Muscle of leg (tissue), 16 donors: ENCODE data around the gene EYA3. TPM values are rescaled to one million over a fixed set of nuclear protein-coding genes. Genes with fewer than 3 reads are reported as not detected.

Source experiments
- DNase-seq: peaks from one replicate; pipeline ENCODE4 v3.0.0; 2013
- H3K27ac ChIP-seq: one replicate; pipeline ENCODE4 v1.5.1; 2013; ENCODE audit warnings: mild to moderate bottlenecking, low read length, control low read depth
- H3K27me3 ChIP-seq: one replicate; pipeline ENCODE4 v1.6.1; 2013; ENCODE audit warnings: low read length; ENCODE audit not compliant: control insufficient read depth, insufficient read depth
- H3K36me3 ChIP-seq: one replicate; pipeline ENCODE4 v1.6.1; 2013; ENCODE audit warnings: low read length; ENCODE audit not compliant: control insufficient read depth, insufficient read depth
- H3K4me1 ChIP-seq: one replicate; pipeline ENCODE4 v1.6.1; 2013; ENCODE audit warnings: low read length; ENCODE audit not compliant: control insufficient read depth, insufficient read depth
- H3K4me3 ChIP-seq: one replicate; pipeline ENCODE4 v1.5.1; 2013; ENCODE audit warnings: low read length, control low read depth
- H3K9me3 ChIP-seq: replicated peaks from 2 replicates; pipeline ENCODE4 v1.6.1; 2013; ENCODE audit warnings: low read depth, low read length; ENCODE audit not compliant: control insufficient read depth
- WGBS: methylation state at CpG from one replicate; pipeline ENCODE4 v1.1.5; 2013; ENCODE audit warnings: missing lambda C conversion rate; ENCODE audit not compliant: insufficient coverage; 5-methylcytosine and 5-hydroxymethylcytosine counted together
- long read RNA-seq, 11 donors: transcript quantifications; one replicate each; lab custom pipeline, GENCODE V29; 2026
- polyA plus RNA-seq, 8 donors: library from polyadenylated mRNA; unstranded; fragments of 120-200 nt; gene quantifications; one replicate each; pipeline versions ENCODE4 v1.2.1 to v1.2.3, GENCODE V29; 2013; ENCODE audit warnings: inconsistent platforms in 1 of 8, low replicate concordance in 1 of 8; ENCODE audit not compliant: insufficient read length in 8 of 8, insufficient read depth in 1 of 8
- total RNA-seq: library from RNA; stranded (reverse); fragments of 120-200 nt; gene quantifications from one replicate; pipeline ENCODE4 v1.2.4, GENCODE V29; 2013

EYA3 gene
- total RNA-seq (14.0 TPM), polyA plus RNA-seq (10 to 100 TPM; 14.3 to 20.2 (median 16.6) TPM)
- long read RNA-seq, donor 1, full-length matches to known transcripts: 2 of 2 reads
- long read RNA-seq, donor 1, partial matches to known transcripts: 0 of 2 reads
- long read RNA-seq, donor 1, other reads (novel, unspliced or antisense): 0 of 2 reads
- long read RNA-seq, donor 2: 0 reads
- long read RNA-seq, donor 3, full-length matches to known transcripts: 1 of 44 reads
- long read RNA-seq, donor 3, partial matches to known transcripts: 43 of 44 reads
- long read RNA-seq, donor 3, other reads (novel, unspliced or antisense): 0 of 44 reads
- long read RNA-seq, donor 4: 0 reads
- long read RNA-seq, donor 5, full-length matches to known transcripts: 1 of 1 reads
- long read RNA-seq, donor 5, partial matches to known transcripts: 0 of 1 reads
- long read RNA-seq, donor 5, other reads (novel, unspliced or antisense): 0 of 1 reads
- long read RNA-seq, donor 6, full-length matches to known transcripts: 3 of 3 reads
- long read RNA-seq, donor 6, partial matches to known transcripts: 0 of 3 reads
- long read RNA-seq, donor 6, other reads (novel, unspliced or antisense): 0 of 3 reads
- long read RNA-seq, donor 7, full-length matches to known transcripts: 3 of 3 reads
- long read RNA-seq, donor 7, partial matches to known transcripts: 0 of 3 reads
- long read RNA-seq, donor 7, other reads (novel, unspliced or antisense): 0 of 3 reads
- long read RNA-seq, donor 8, full-length matches to known transcripts: 1 of 1 reads
- long read RNA-seq, donor 8, partial matches to known transcripts: 0 of 1 reads
- long read RNA-seq, donor 8, other reads (novel, unspliced or antisense): 0 of 1 reads
- long read RNA-seq, donor 9: 0 reads
- long read RNA-seq, donor 10, full-length matches to known transcripts: 1 of 15 reads
- long read RNA-seq, donor 10, partial matches to known transcripts: 14 of 15 reads
- long read RNA-seq, donor 10, other reads (novel, unspliced or antisense): 0 of 15 reads
- long read RNA-seq, donor 11, full-length matches to known transcripts: 1 of 1 reads
- long read RNA-seq, donor 11, partial matches to known transcripts: 0 of 1 reads
- long read RNA-seq, donor 11, other reads (novel, unspliced or antisense): 0 of 1 reads

- Histone ChIP-seq H3K36me3 (peaks cover 2% of the 10 kb centered on the region), H3K27me3 (no peaks in the 10 kb centered on the region), H3K4me3 (peak within 1 kb of the TSS; percentile 83), H3K27ac (peak within 1 kb of the TSS; percentile 95), H3K9me3 (no peaks in the 10 kb centered on the region), H3K4me1 (peaks cover 7% of the 10 kb centered on the region)
- DNase-seq: peak; percentile 99
- WGBS: under 1% methylated on average over 41 of the region's 44 CpGs
Measured at GRCh38 chr1:28088168-28088961, at the start of gene EYA3. EYA3 (minus strand) TSS chr1:28088610; CDS start chr1:28058026, 30,584 bp downstream.

- WGBS: 100% methylated on average over 2 of the region's 4 CpGs
- no peak overlapping the region for H3K27ac ChIP-seq
- no peaks in the 10 kb centered on the region for H3K9me3 ChIP-seq
- H3K27me3 ChIP-seq: no peaks in the 10 kb centered on the region
- no peak overlapping the region for H3K4me3 ChIP-seq
- no peaks in the 10 kb centered on the region for H3K36me3 ChIP-seq
- no peak for DNase-seq
- H3K4me1 ChIP-seq: no peaks in the 10 kb centered on the region
Measured at GRCh38 chr1:28136922-28137613, 48.7 kb upstream of the EYA3 start.

- WGBS: 79% methylated on average over 2 of the region's 8 CpGs
- Histone ChIP-seq H3K27ac (no peak overlapping the region), H3K4me3 (no peak overlapping the region), H3K36me3 (no peaks in the 10 kb centered on the region), H3K27me3 (no peaks in the 10 kb centered on the region), H3K9me3 (no peaks in the 10 kb centered on the region), H3K4me1 (no peaks in the 10 kb centered on the region)
- DNase-seq: no peak
Measured at GRCh38 chr1:28136169-28136921, 47.9 kb upstream of the EYA3 start.

GRCh38 chr1:28135371-28136168 lies 47.2 kb upstream of the EYA3 start:
- H3K27me3 ChIP-seq: no peaks in the 10 kb centered on the region
- H3K4me3 ChIP-seq: no peak overlapping the region
- H3K36me3 ChIP-seq: no peaks in the 10 kb centered on the region
- 74% methylated on average over 6 of the region's 14 CpGs for WGBS
- no peak overlapping the region for H3K27ac ChIP-seq
- H3K9me3 ChIP-seq: no peaks in the 10 kb centered on the region
- H3K4me1 ChIP-seq: no peaks in the 10 kb centered on the region
- no peak for DNase-seq

- Histone ChIP-seq H3K4me1 (no peaks in the 10 kb centered on the region), H3K36me3 (no peaks in the 10 kb centered on the region), H3K27me3 (no peaks in the 10 kb centered on the region), H3K4me3 (no peak overlapping the region), H3K9me3 (no peaks in the 10 kb centered on the region), H3K27ac (no peak overlapping the region)
- DNase-seq: no peak
- 83% methylated on average over 1 of the region's 2 CpGs for WGBS
Measured at GRCh38 chr1:28134651-28135207, 46.3 kb upstream of the EYA3 start.

- 68% methylated on average over 7 of the region's 11 CpGs for WGBS
- no peaks in the 10 kb centered on the region for H3K36me3 ChIP-seq
- H3K9me3 ChIP-seq: no peaks in the 10 kb centered on the region
- no peaks in the 10 kb centered on the region for H3K4me1 ChIP-seq
- no peak overlapping the region for H3K4me3 ChIP-seq
- no peak for DNase-seq
- H3K27me3 ChIP-seq: no peaks in the 10 kb centered on the region
- H3K27ac ChIP-seq: no peak overlapping the region
Measured at GRCh38 chr1:28132171-28133167, 44.1 kb upstream of the EYA3 start.

- DNase-seq: no peak
- Histone ChIP-seq H3K36me3 (no peaks in the 10 kb centered on the region), H3K4me3 (no peak overlapping the region), H3K9me3 (no peaks in the 10 kb centered on the region), H3K4me1 (no peaks in the 10 kb centered on the region), H3K27me3 (no peaks in the 10 kb centered on the region), H3K27ac (no peak overlapping the region)
- WGBS: 94% methylated on average over 3 of the region's 6 CpGs
Measured at GRCh38 chr1:28130901-28131300, 42.5 kb upstream of the EYA3 start.
